A549 (cell line): ENCODE results near the gene IFNA17. TPM values are rescaled to one million over a fixed set of nuclear protein-coding genes. Genes with fewer than 3 reads are reported as not detected.

Experiments
- ATAC-seq, 2 experiments: fragments of 200-7000 bp in 1 of 2; fragments of >200 bp in 1 of 2; cut with Nextera tagmentation in 1 of 2; cut with Tn5 transposase in 1 of 2; 3 replicates each; pipeline versions ENCODE4 v1.8.0 to v1.9.1; 2018 to 2020; ENCODE audit warnings: mild to moderate bottlenecking in 1 of 2, moderate library complexity in 1 of 2
- CTCF ChIA-PET: fragments of 300-600 bp; sonication (Branson Sonifier 250); formaldehyde crosslinking; extraction: SDS; loops from one replicate; lab custom pipeline; 2021; ENCODE audit warnings: antibody characterized with exemption, inconsistent platforms; lab: Yijun Ruan, JAX
- POLR2A ChIA-PET: fragments of 350-600 bp; formaldehyde crosslinking; extraction: SDS; loops from one replicate; lab custom pipeline; 2021; ENCODE audit warnings: antibody characterized with exemption, inconsistent platforms; lab: Yijun Ruan, JAX
- DNase-seq, 2 experiments: peaks; one replicate each; pipeline versions ENCODE4 v3.0.0 to v3.0.0-alpha.2; 2011 to 2016; ENCODE audit warnings: low read depth in 1 of 2, low spot score in 1 of 2
- FAIRE-seq: peaks from 2 replicates; lab custom pipeline; 2011; peaks lifted over from hg19 to GRCh38; lab: Jason Lieb, UNC
- H3K27ac ChIP-seq, 2 experiments: fragments of >200 bp; sonication (Bioruptor Twin); formaldehyde crosslinking; 3 replicates each; pipeline ENCODE4 v1.5.1; 2016 to 2017
- H3K4me1 ChIP-seq: fragments of >200 bp; sonication (Bioruptor Twin); formaldehyde crosslinking; 3 replicates; pipeline ENCODE4 v1.6.1; 2016
- H3K4me2 ChIP-seq: fragments of >200 bp; sonication (Bioruptor Twin); formaldehyde crosslinking; 3 replicates; pipeline ENCODE4 v1.6.1; 2016
- H3K4me3 ChIP-seq: fragments of >200 bp; sonication (Bioruptor Twin); formaldehyde crosslinking; 3 replicates; pipeline ENCODE4 v1.5.1; 2016
- H3K9me3 ChIP-seq: fragments of >200 bp; sonication (Bioruptor Twin); formaldehyde crosslinking; 3 replicates; pipeline ENCODE4 v1.6.1; 2016
- ATOH8 ChIP-seq: fragments of 250-450 bp; sonication (Bioruptor Pico); IDR thresholded peaks from 2 replicates; pipeline ENCODE4 v1.5.0; 2020; ENCODE audit warnings: low read depth, mild to moderate bottlenecking, moderate library complexity
- BCL3 ChIP-seq: fragments of >200 bp; sonication (Bioruptor Twin); formaldehyde crosslinking; IDR thresholded peaks from 3 replicates; pipeline ENCODE4 v1.6.1; 2016
- CBX2 ChIP-seq: fragments of 200-600 bp; sonication (generic); IDR thresholded peaks from 2 replicates; pipeline ENCODE4 v1.6.1; 2016; ENCODE audit warnings: low read depth, mild to moderate bottlenecking, borderline replicate concordance
- CBX8 ChIP-seq: fragments of 200-600 bp; sonication (generic); IDR thresholded peaks from 2 replicates; pipeline ENCODE4 v1.6.1; 2016
- CHD2 ChIP-seq: fragments of 150-350 bp; IDR thresholded peaks from 2 replicates; pipeline ENCODE4 v1.6.1; 2014; ENCODE audit warnings: low read length; ENCODE audit not compliant: partially characterized antibody
- EHF ChIP-seq: fragments of 250-450 bp; sonication (Bioruptor Pico); IDR thresholded peaks from 2 replicates; pipeline ENCODE4 v1.5.0; 2020; ENCODE audit warnings: mild to moderate bottlenecking
- ESRRA ChIP-seq: fragments of 150-350 bp; IDR thresholded peaks from 2 replicates; pipeline ENCODE4 v1.6.1; 2014; ENCODE audit warnings: mild to moderate bottlenecking, low read length, borderline replicate concordance
- FOSB ChIP-seq: fragments of 250-450 bp; sonication (Bioruptor Pico); IDR thresholded peaks from 2 replicates; pipeline ENCODE4 v1.5.0; 2020; ENCODE audit warnings: mild to moderate bottlenecking, moderate library complexity
- FOSL2 ChIP-seq, 2 experiments: fragments of 450-650 bp in 1 of 2; fragments of >200 bp in 1 of 2; sonication (Bioruptor Twin) in 1 of 2; formaldehyde crosslinking; IDR thresholded peaks; 2 replicates each; pipeline versions ENCODE4 v1.5.0 to v1.6.1; 2016 to 2020; ENCODE audit warnings: mild to moderate bottlenecking in 1 of 2, moderate library complexity in 1 of 2
- HES2 ChIP-seq: fragments of >200 bp; sonication (Bioruptor Twin); formaldehyde crosslinking; IDR thresholded peaks from 2 replicates; pipeline ENCODE4 v1.6.1; 2016
- JUN ChIP-seq, 2 experiments: fragments of >200 bp; sonication (Bioruptor Twin); formaldehyde crosslinking; IDR thresholded peaks; 2 replicates in 1 of 2; 3 replicates in 1 of 2; pipeline ENCODE4 v1.6.1; 2016 to 2017
- MAFK ChIP-seq: fragments of 450-650 bp; IDR thresholded peaks from 2 replicates; pipeline ENCODE4 v1.6.1; 2014; ENCODE audit not compliant: partially characterized antibody
- MAZ ChIP-seq: fragments of 150-350 bp; IDR thresholded peaks from 2 replicates; pipeline ENCODE4 v1.6.1; 2014; ENCODE audit warnings: antibody characterized with exemption, low read depth, low read length, borderline replicate concordance
- MYC ChIP-seq: IDR thresholded peaks from 2 replicates; pipeline ENCODE4 v1.6.1; 2012; ENCODE audit warnings: mild to moderate bottlenecking, inconsistent platforms, low read length, improper control_type of control experiment, borderline replicate concordance
- POLR2AphosphoS2 ChIP-seq: conservative IDR thresholded peaks from 2 replicates; pipeline ENCODE4 v1.6.1; 2012; ENCODE audit warnings: low read length, improper control_type of control experiment, inconsistent platforms
- RARB ChIP-seq: fragments of 250-450 bp; sonication (Bioruptor Pico); IDR thresholded peaks from 2 replicates; pipeline ENCODE4 v1.8.0; 2021; ENCODE audit warnings: mild to moderate bottlenecking, moderate library complexity
- RFX5 ChIP-seq: fragments of 450-650 bp; IDR thresholded peaks from 2 replicates; pipeline ENCODE4 v1.7.1; 2014; ENCODE audit warnings: antibody characterized with exemption, mild to moderate bottlenecking, moderate library complexity
- RNF2 ChIP-seq: fragments of 200-600 bp; sonication (generic); IDR thresholded peaks from 2 replicates; pipeline ENCODE4 v1.6.1; 2016; ENCODE audit warnings: low read depth, mild to moderate bottlenecking, antibody characterized with exemption, moderate library complexity, borderline replicate concordance
- SREBF2 ChIP-seq: fragments of 450-650 bp; IDR thresholded peaks from 2 replicates; pipeline ENCODE4 v1.6.1; 2014; ENCODE audit warnings: mild to moderate bottlenecking, moderate library complexity
- TP53 ChIP-seq: fragments of 250-450 bp; sonication (Bioruptor Pico); IDR thresholded peaks from 2 replicates; pipeline ENCODE4 v1.5.0; 2021; ENCODE audit warnings: mild to moderate bottlenecking, moderate library complexity
- ZC3H11A ChIP-seq: fragments of 450-650 bp; IDR thresholded peaks from 2 replicates; pipeline ENCODE4 v1.6.1; 2014; ENCODE audit warnings: antibody characterized with exemption, mild to moderate bottlenecking
- ZNF302 ChIP-seq: fragments of 250-450 bp; sonication (Bioruptor Pico); IDR thresholded peaks from 2 replicates; pipeline ENCODE4 v1.9.0; 2021; ENCODE audit warnings: inconsistent platforms, mild to moderate bottlenecking, moderate library complexity
- WGBS: methylation state at CpG from one replicate; pipeline ENCODE4 v1.1.6; 2017; ENCODE audit errors: missing lambda C conversion rate; 5-methylcytosine and 5-hydroxymethylcytosine counted together
- polyA plus RNA-seq, 4 experiments: library from polyadenylated mRNA; depleted of rRNA in 3 of 4; stranded (reverse); fragments of >200 nt; fragmentation: RNase III in 1 of 4; extraction: RNeasy Plus Mini Kit Qiagen cat#74134 plus additional on column Dnase treatment in 1 of 4; gene quantifications; 2 replicates in 3 of 4; 3 replicates in 1 of 4; pipeline ENCODE4 v1.2.3, GENCODE V29; 2011 to 2017
- TF ChIP-seq, protein P1 (sequence below): fragments of 200-600 bp; sonication (generic); IDR thresholded peaks from 2 replicates; pipeline ENCODE4 v1.6.1; 2016; ENCODE audit warnings: antibody characterized with exemption, mild to moderate bottlenecking, moderate library complexity

The IFNA17 gene
- polyA plus RNA-seq, 2 of the 4 experiments (the other 2 are of a cell fraction) = not detected

DNA sequence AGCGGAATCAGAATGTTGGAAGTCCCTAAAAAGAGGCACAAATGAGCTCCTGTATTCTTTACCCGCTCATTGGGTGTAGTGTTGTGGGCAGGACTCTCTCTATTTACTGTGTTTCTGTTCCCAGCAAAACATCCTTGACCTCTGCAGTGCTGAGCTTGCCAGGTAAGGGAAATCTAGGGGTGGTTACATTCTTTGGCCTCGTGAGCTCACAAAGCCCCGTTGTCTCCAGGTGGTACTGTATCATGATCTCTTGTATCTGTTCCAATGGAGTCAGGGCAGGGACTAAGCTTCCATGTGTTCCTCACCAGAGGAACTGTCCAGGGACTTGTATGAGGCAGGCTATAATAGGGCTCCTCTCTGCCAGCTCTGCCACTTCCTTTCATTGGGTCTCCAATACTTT is 23.6 kb upstream of the IFNA17 start:
- TF ChIP-seq RARB (CRISPR knock-in tag) = no peak
- TF ChIP-seq RFX5 = no peak
- no peak for TF ChIP-seq FOSB (CRISPR knock-in tag)
- no peak for TF ChIP-seq ZC3H11A
- TF ChIP-seq JUN (IDR thresholded peaks at IDR 0.05) = no peak
- no peak for TF ChIP-seq EHF (CRISPR knock-in tag)
- no peak for TF ChIP-seq MAFK
- TF ChIP-seq MAZ = no peak
- no peak for TF ChIP-seq POLR2AphosphoS2
- TF ChIP-seq FOSL2 (IDR thresholded peaks at IDR 0.05) = no peak
- TF ChIP-seq FOSL2 (CRISPR knock-in tag; IDR thresholded peaks at IDR 0.05) = no peak
- TF ChIP-seq CBX8 = no peak
- TF ChIP-seq, all 56 proteins: peak for 0
- Histone ChIP-seq H3K9me3 (no peaks in the 10 kb centered on the region; the same call in 2 of the 3 replicates), H3K4me3 (no peak overlapping the region), H3K27ac (no peak overlapping the region), H3K4me2 (no peak overlapping the region), H3K4me1 (no peaks in the 10 kb centered on the region)
- ChIA-PET CTCF (interaction anchor here (0.7 to 5.1 kb wide), 8 partner anchors 13 to 537 kb away, joined by 4 to 40 read pairs (median 10); no protein-coding TSS in a partner anchor), POLR2A (no interaction called here)
- WGBS = 1% methylated on average over 4 of the region's 4 CpGs
- DNase-seq (no peak), FAIRE-seq (no peak), ATAC-seq (0 out of 6 replicates have a peak, but pooled peaks of 1 of the 2 experiments have one; percentile 28)

DNA sequence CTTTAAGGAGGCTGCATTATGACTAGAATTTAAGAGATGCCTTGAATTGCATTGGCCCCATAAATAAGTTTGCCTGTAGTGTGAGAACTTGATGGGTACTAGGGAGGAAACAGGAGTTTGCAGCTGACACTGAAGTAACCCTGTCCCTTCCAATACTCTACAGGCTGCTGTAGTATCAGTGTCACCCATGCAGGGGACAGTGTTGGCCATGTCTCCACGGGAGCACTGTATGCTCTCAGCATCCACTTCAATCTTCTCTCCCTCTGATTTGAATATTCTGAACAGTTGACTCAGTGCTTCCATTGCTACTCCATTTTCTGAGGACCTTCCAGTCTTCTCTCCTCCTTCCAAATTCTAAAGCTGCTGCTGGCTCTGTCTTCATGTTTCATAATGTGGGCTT is 23.2 kb upstream of the IFNA17 start:
- no peak for DNase-seq
- ChIA-PET POLR2A (no interaction called here), CTCF (interaction anchor here (1.2 to 5.1 kb wide), 7 partner anchors 9 to 562 kb away, joined by 3 to 40 read pairs (median 7); no protein-coding TSS in a partner anchor)
- Histone ChIP-seq H3K4me2 (no peak overlapping the region), H3K27ac (no peak overlapping the region), H3K4me1 (no peaks in the 10 kb centered on the region), H3K9me3 (no peaks in the 10 kb centered on the region; the same call in 2 of the 3 replicates), H3K4me3 (no peak overlapping the region)
- WGBS = 0% methylated on average over 1 of the region's 1 CpG
- peak in 1 of 2 experiments; percentile 60; a peak in 4 of 6 replicates for ATAC-seq
- TF ChIP-seq BCL3 = no peak
- FAIRE-seq = no peak

DNA sequence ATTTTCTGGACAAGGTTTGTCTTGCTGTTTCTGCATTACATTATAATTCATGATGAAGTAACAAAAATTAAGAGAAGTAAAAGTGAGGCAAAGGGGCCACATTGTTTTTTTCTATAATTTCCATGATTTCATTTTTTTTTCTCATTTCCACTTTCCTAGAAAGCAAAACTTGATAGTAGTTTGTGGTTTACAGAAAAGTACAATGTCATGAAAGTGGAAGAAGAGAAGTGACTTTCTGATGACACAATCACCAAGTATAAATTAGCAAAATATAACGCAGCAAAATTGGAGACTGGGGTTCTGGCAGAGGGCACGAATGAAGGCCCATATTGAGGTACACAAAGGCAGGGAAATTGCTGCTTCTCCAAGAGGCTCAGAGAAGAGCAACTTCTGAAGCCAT is 16.8 kb upstream of the IFNA17 start:
- no peak for DNase-seq
- POLR2A ChIA-PET = no interaction called here
- TF ChIP-seq MYC (no peak), TP53 (CRISPR knock-in tag) (no peak), ZNF302 (CRISPR knock-in tag) (no peak), SREBF2 (no peak), CHD2 (no peak)
- CTCF ChIA-PET = interaction anchor here (1.1 kb wide), 1 partner anchor 50 kb away, joined by 3 read pairs; no protein-coding TSS in a partner anchor
- FAIRE-seq = no peak
- Histone ChIP-seq H3K4me1 (no peaks in the 10 kb centered on the region), H3K9me3 (no peaks in the 10 kb centered on the region; the same call in 2 of the 3 replicates), H3K4me3 (no peak overlapping the region), H3K27ac (no peak overlapping the region), H3K4me2 (no peak overlapping the region)
- ATAC-seq = no peak
- WGBS = 2% methylated on average over 2 of the region's 2 CpGs

DNA sequence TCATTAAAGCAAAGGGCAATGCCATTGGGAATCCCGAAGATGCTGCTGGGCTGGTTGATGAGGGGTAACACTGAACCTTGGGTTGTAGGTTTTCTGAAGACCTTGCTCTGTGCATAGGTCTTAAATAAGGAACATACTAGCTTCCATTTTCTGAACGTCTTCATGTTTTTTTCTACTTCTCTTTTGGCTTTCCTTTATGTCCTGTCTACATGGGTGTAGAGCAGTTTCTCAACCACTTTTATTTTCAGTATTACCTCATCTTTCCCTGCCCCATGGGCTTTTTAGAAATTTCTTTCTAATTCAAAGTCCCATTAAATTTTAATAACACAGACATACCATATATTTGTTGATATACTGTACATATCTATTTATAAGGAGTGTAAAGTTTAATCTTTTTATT is 11.9 kb upstream of the IFNA17 start, which contains the start of gene IFNA14:
TSS of gene IFNA14 (minus strand) at position 95 of the 400 bp plus-strand sequence. CDS start at position 25, 70 bp downstream.
- Histone ChIP-seq H3K4me1 (no peaks in the 10 kb centered on the region), H3K27ac (no peak within 1 kb of the TSS), H3K4me2 (no peak within 1 kb of the TSS), H3K4me3 (no peak within 1 kb of the TSS), H3K9me3 (no peaks in the 10 kb centered on the region)
- FAIRE-seq = no peak
- no peak for ATAC-seq
- CTCF ChIA-PET = interaction anchor here (1.2 kb wide), 1 partner anchor 173 kb away, joined by 3 read pairs; no protein-coding TSS in a partner anchor
- DNase-seq = no peak
- WGBS = 11% methylated on average over 2 of the region's 2 CpGs
- POLR2A ChIA-PET = no interaction called here
- TF ChIP-seq CBX2 (no peak), TP53 (CRISPR knock-in tag) (no peak), ATOH8 (no peak), RNF2 (no peak), ESRRA (no peak), HES2 (no peak)
- TF ChIP-seq, protein P1, sequence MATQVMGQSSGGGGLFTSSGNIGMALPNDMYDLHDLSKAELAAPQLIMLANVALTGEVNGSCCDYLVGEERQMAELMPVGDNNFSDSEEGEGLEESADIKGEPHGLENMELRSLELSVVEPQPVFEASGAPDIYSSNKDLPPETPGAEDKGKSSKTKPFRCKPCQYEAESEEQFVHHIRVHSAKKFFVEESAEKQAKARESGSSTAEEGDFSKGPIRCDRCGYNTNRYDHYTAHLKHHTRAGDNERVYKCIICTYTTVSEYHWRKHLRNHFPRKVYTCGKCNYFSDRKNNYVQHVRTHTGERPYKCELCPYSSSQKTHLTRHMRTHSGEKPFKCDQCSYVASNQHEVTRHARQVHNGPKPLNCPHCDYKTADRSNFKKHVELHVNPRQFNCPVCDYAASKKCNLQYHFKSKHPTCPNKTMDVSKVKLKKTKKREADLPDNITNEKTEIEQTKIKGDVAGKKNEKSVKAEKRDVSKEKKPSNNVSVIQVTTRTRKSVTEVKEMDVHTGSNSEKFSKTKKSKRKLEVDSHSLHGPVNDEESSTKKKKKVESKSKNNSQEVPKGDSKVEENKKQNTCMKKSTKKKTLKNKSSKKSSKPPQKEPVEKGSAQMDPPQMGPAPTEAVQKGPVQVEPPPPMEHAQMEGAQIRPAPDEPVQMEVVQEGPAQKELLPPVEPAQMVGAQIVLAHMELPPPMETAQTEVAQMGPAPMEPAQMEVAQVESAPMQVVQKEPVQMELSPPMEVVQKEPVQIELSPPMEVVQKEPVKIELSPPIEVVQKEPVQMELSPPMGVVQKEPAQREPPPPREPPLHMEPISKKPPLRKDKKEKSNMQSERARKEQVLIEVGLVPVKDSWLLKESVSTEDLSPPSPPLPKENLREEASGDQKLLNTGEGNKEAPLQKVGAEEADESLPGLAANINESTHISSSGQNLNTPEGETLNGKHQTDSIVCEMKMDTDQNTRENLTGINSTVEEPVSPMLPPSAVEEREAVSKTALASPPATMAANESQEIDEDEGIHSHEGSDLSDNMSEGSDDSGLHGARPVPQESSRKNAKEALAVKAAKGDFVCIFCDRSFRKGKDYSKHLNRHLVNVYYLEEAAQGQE = no peak
